HG03039 (cell line): ENCODE measurements around the gene POLRMT.
"Not testable (repeated sequence)": the region's sequence is repeated elsewhere in the genome, so short reads cannot be mapped to it uniquely, and the experiment has no call there.

ENCODE experiments used
- ATAC-seq: cut with Tn5 transposase; IDR thresholded peaks from one replicate; pipeline ENCODE4 v1.9.1; 2021; ENCODE audit warnings: mild to moderate bottlenecking, moderate library complexity; ENCODE audit not compliant: unreplicated experiment

The POLRMT gene

DNA sequence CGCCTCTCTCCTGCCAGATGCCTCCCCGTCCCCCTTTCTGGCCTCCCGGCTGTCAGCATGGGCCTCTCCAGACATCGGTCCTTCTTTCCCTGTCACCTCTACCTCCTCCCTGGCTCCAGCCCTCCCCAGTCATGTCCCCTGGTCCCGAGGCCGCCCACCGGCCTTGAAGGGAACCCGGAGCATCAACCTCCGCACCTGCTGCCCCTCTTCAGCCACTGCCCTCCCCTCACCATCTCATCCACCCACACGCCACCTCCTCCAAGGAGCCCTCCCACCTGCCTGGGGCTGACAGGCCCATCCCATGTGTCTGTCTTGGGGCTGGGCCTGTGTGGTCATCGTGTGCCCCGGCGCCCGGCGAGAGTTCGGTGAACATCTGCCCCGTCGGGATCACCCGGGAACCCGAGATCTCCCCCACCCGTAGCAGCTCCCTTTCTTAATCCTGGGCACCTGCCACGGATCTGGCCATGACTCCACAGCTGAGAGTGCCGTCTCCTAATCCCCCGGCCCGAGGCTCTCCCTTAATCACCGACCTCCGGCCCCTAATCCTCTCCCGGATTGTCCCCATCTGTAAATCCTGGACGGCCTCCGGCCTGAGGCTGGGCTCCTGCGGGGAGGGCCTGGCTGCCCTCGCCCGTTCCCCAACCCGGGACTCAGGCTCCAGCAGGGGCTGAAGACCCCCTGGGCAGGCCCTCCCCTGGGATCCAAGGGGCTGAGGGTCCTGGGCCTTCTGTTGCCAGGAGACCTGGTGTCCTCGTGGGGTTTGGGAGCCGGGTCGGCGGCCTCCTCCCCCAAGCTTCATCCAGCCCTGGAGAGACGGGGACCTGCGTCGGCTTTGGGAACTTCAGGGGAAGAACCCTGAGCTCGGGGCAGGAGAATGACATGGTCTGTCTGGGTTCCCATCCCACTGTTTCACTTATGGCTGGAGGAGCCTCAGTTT is 37.7 kb downstream of the POLRMT start:
- no peak for ATAC-seq

- ATAC-seq, result no peak
Measured at GRCh38 chr19:594265-594870, 39.0 kb downstream of the POLRMT start.

DNA sequence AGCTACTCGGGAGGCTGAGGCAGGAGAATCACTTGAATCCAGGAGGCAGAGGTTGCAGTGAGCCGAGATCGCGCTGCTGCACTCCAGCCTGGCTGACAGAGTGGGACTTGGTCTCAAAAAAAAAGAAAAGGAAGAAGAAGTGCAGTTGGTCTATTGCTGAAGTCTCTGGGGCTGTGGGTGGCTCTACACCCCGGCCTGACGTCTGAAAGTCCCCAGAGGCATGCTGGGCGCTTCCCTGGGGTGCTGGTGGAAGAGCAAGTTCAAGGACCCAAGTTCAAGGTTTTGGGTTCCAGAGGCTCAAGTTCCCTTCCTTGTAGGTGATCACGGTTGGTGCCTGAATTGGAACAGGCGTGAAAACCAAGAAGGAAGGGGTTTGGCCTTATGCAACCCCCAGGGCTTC is 39.8 kb downstream of the POLRMT start:
- no peak for ATAC-seq

DNA sequence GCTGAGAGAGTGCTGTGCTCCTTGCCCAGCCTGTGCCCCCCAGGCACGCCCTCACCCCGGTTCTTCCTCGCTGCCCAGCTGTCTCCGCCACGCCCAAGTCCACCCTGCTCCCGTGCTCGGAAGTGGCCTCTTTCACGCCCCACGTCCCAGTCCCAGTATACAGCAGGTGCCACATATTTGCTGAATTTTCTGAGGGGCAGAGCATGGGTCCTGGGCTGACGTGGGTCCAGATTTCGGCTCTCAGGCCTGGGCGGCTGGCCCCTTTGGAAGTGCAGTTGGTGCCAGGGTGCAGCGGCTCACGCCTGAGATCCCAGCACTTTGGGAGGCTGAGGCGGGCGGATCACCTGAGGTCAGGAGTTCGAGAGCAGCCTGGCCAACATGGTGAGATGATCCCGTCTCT is 40.3 kb downstream of the POLRMT start:
- ATAC-seq, result no peak

GRCh38 chr19:592101-592500 is 41.2 kb downstream of the POLRMT start:
- ATAC-seq, result no peak

DNA sequence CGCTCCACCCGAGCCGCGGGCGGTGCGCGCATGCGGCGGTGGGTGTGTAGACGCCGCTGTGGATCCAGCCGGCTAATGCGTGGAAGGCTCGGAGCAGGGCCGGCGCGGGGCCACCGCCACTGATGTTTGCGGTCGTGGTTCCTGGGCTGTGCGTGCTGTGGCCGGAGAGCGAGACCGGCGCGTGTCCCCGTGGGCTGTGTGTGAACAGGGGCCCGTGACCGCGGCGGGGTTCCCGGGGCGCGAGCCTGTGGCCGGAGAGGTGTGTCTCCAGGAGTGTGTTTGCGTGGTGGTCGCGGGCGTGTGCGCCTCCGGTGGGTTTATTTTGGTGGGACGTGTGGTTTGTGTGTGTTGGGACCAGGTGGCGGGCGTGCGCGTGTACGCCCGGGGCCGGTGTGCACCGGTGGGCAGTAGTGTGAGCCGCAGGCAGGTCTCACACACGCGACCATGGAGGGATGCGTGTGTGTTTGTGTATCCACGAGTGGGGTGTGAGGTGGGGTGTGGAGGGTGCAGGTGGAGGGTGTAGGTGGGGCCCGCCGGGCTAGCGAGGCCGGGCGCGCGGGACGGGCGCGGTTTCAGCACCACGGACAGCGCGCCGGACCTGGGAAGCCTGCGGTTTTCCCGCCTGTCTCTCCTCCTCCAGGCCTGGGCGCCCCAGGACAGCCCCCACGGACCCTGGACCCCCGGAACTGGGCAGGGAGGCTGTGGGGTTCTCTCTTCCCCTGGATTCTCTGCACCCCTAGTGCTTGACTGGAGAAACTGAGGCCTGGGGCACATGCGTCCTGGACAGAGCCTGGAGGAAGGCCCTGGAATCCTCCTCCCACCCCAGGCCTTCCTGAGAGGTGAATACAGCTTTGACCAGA is 42.0 kb downstream of the POLRMT start:
- ATAC-seq, result no peak

GRCh38 chr19:590750-591098 is 42.6 kb downstream of the POLRMT start:
- ATAC-seq, result no peak

DNA sequence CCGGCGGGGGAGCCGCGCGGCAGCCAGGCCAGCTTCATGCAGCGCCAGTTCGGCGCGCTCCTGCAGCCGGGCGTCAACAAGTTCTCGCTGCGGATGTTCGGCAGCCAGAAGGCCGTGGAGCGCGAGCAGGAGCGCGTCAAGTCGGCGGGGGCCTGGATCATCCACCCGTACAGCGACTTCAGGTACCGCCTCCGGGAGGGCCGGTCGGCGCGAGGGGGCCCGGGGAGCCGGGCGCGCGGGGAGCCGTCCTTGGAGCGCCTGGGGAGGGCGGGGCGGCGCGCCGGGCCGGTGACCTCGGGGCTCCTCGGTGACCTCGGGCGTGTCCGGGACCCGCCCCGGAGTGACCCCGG is 43.0 kb downstream of the POLRMT start:
- ATAC-seq, result no peak

DNA sequence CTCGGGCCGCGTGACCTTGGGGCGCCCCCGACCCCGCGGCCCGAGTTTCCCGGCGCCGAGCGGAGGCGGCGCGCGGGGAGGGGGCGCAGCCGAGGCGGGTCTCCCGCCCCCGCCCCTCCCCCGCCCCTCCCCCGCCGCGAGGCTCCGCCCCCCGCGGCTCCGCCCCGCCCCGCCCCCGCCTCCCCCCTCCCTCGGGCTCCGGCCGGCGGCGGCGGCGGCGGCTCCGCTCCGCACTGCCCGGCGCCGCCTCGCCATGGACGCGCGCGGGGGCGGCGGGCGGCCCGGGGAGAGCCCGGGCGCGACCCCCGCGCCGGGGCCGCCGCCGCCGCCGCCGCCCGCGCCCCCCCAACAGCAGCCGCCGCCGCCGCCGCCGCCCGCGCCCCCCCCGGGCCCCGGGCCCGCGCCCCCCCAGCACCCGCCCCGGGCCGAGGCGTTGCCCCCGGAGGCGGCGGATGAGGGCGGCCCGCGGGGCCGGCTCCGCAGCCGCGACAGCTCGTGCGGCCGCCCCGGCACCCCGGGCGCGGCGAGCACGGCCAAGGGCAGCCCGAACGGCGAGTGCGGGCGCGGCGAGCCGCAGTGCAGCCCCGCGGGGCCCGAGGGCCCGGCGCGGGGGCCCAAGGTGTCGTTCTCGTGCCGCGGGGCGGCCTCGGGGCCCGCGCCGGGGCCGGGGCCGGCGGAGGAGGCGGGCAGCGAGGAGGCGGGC is 43.5 kb downstream of the POLRMT start, which contains the start of gene HCN2:
TSS of gene HCN2 (plus strand) at position 189 of the 703 bp plus-strand sequence. CDS start at position 254, 65 bp downstream.
- ATAC-seq, result no peak

DNA sequence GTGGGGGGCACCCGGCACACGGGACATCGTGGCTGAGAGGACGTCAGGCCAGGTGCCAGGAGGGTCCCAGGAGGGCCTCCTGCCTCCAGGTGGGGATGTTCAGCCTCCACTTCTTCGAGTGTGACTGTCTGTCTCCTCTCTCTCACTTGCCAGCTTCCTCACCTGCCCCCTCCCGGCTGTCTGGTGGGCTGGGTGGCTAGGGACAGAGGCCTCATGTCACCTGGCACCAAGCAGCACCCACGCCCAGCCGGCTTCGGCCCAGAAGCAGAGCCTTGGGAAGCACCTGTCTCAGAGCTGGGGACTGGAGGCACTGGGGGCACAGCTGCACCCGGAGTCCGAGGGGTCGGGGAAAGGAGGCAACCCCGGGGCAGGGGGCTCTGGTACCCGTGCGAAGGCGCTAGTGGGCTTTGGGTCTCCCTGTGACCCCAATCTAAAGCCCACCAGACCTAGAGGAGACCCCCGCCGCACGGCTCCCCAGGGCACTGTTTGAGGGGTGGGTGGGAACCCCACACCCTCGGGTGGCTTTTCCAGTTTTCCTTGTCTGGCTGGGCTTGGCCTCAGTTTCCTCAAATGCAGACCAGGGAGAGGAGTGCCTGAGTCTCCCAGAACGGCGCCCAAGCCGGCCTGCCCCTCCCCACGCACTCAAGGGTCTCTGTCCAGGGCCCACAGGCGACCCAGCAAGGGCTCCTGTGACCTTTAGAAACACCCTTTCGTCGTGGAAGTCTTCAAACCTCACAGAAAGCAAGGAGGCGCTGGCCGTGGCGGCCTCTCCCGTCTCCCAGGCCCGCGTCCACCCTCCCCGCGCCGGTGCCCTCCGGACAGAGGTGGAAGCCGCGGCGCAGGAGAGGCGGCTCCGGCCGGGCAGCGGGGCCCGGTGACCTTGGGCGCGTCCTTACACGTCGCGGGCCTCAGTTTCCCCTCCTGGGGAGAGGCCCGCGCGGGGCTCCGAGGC is 44.3 kb downstream of the POLRMT start:
- ATAC-seq, result no peak

GRCh38 chr19:588093-588740 is 45.1 kb downstream of the POLRMT start:
- ATAC-seq, result no peak

DNA sequence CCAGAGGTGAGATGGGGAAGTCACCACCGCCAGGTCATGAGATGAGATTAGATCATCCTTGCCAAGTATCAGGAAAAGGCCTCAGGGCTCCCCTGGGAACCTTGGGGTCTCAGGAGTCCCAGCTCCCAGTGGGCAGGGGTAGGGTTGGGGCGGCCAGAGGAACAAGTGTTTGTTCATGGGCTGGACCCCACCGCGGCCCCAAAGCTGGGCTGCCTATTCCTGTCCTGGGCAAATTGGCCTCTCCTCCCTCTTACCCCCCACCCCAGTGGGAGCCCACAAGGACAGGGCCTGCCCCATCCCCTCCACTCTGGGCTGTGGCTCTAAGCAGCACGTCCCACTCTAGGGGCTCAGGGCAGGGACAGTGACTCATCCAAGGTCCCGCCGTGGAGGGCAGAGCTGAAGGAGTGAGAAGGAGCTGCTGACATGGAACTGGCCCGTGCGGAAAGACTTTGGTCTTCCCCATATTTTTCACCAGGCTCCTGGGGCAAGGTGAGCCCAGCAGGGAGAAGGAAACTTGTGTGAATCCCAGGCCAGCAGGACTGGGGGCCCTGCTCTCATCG is 47.7 kb downstream of the POLRMT start:
- no peak for ATAC-seq

DNA sequence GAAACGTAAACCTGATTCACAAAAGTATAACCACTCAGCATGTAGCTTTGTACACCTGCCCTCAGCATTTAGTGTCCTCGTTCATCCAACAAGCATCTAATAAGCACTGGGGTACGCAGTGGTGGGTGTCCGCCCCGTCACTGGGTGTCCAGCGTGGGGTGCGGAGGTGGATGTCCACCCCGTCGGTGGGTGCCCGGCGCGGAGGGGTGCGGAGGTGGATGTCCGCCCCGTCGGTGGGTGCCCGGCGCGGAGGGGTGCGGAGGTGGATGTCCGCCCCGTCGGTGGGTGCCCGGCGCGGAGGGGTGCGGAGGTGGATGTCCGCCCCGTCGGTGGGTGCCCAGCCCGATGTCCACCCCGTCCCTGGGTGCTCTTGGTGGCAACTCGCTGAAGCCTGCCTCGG is 48.2 kb downstream of the POLRMT start:
- not testable (repeated sequence) for ATAC-seq

GRCh38 chr19:584240-585001 is 48.9 kb downstream of the POLRMT start:
- no peak for ATAC-seq

DNA sequence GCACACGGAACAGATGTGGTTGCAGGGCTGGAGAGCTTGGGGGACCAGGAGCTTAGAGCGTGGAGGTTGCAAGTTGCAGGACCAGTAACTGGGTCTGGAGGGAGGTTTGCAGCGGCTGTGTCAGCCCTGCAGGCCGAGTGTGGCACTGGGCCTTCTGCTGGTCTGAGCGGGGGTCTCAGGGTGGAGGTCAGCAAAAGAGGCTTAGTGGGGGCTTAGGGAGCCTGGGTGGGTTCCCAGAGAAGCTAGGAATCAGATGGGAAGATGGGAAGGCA is 49.4 kb downstream of the POLRMT start:
- ATAC-seq, result no peak

GRCh38 chr19:583198-583967 is 50.0 kb downstream of the POLRMT start:
- ATAC-seq, result no peak

DNA sequence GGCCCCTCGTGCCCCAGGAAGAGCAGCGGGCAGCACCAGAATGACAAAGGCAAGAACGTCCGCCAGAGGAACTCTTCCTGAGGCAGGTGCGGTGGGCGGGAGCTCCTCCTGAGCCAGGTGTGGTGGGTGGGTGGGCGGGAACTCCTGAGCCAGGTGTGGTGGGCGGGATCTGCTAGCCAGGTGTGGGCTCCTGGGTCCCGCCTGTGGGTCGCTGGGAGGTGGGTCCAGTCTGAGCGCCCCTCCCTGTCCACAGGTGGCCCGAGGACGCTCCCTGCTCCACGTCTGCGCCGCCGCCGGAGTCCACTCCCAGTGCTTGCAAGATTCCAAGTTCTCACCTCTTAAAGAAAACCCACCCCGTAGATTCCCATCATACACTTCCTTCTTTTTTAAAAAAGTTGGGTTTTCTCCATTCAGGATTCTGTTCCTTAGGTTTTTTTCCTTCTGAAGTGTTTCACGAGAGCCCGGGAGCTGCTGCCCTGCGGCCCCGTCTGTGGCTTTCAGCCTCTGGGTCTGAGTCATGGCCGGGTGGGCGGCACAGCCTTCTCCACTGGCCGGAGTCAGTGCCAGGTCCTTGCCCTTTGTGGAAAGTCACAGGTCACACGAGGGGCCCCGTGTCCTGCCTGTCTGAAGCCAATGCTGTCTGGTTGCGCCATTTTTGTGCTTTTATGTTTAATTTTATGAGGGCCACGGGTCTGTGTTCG is 50.7 kb downstream of the POLRMT start:
- no peak for ATAC-seq
